HG03342 (cell line): ENCODE measurements around the gene PRELP.

Experiments
- ATAC-seq: cut with Tn5 transposase; IDR thresholded peaks from one replicate; pipeline ENCODE4 v1.9.1; 2021; ENCODE audit warnings: mild to moderate bottlenecking, moderate library complexity; ENCODE audit not compliant: unreplicated experiment

The PRELP gene

DNA sequence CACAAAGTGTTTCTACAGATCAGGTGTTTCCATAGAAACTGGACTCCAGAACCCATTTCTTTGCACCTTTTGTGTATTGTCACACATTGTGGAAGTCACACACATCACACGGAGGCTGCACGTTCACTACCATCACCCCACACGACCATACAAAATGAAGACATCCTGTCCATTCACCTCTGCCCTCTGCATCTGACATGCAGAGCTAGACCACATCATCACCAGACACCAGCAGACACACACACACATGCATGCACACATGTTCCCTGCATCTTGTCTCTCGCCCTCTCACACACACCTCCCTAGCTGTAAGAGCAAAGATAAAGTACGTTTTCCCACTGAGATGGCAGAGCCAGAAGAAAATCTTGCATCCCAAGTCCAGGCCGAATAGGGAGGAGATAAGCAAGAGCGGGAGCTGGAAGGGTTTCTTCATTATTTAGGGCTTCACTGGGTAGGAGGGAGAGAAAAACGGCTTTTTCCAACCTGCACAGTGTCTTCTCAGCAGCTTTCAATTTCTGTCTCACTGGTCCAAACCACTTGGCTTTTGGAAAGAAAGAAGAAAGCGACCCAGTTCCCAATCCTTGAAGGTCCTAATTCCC, 709 bp downstream of the PRELP start:
- ATAC-seq, result no peak

DNA sequence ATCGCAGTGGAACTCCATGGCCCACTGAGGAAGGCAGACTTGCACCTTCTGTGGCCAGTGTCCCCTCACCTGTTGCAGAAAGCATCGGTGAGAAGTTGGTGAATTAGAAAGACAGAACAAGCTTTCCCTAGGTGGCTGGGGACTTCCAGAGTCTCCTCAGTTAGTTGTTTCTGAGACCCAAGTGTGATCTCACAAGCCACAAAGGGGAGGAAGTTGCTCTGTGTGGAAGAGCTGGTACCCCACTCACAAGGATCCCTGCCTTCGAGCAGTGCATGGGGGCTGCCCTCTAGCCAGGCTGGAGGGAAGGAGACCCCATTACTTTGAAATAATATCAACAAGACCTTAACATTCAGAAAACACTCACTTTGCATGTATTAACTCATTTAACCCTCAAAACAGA, 2.1 kb downstream of the PRELP start:
- no peak for ATAC-seq

DNA sequence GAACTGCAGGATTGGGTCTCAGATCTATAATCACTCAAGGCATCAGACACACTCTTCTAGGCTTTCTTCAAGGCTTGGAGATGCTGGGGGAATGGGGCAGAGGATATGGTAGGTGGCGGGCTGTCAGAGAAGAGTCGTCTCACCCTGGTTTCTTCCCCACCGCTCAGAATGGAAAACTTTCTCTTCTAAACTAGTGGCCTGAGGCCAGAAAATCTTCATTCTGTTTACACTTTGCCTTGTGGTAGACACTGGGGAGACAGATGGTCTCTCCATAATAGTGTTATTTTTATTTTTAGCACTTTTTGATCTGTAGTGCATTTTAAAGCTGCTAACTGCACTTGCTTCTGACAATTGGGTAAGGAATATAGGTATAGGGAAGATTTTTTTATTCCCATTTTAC, 2.6 kb downstream of the PRELP start:
- no peak for ATAC-seq

DNA sequence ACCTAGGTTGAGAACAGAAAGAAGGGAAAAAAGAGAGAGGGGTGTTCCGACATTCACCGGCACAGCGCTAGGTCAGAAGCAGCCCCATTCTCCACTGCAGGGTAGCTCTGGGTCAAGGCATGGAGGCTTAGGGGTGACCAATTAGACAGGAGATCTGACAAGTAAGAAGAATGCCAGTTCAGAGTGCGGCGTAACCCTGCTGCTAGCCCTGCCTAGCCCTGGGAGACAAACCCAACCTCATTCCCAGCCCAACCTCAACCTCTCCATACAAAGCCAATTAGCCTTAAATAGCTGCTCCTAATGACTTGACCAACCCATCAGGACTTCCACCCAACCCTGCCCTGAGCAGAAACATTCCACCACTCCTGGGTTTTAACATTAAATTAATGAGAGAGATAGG, 3.4 kb downstream of the PRELP start:
- no peak for ATAC-seq

DNA sequence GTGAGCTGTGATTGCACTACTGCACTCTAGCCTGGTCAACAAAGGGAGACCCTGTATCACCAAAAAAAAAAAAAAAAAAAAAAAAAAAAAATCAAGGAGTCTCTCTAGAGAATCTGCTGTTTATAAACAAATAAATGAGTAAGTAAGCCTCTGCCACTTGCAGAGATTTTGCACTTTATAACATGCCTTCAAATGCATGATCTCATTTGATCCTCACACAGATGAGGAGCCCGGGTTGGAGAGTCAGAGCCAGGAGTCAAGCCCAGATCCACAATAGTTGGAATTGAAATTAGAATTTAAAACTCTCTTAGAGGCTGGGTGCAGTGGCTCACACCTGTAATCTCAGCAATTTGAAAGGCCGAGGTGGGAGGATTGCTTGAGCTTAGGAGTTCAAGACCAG, 4.0 kb downstream of the PRELP start:
- no peak for ATAC-seq

DNA sequence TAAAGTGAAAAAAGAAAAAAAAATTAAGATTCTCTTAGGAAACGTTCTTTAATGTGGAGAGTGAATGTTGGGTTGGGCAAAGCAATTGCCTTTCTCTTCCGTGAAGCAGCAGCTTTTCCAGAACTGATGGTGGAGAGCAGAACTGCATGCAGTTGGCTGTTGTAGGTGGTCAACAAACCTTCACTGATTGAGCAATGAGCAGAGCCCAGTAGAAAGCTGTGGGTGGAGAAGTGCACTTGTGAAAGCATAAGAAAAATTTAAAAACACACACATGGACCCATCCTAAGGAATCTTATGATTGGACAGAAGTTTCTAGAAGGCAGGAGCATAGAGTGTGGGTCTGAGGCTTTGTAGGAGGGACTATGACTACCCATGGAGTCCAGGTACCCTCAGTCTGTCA, 4.5 kb downstream of the PRELP start:
- no peak for ATAC-seq

DNA sequence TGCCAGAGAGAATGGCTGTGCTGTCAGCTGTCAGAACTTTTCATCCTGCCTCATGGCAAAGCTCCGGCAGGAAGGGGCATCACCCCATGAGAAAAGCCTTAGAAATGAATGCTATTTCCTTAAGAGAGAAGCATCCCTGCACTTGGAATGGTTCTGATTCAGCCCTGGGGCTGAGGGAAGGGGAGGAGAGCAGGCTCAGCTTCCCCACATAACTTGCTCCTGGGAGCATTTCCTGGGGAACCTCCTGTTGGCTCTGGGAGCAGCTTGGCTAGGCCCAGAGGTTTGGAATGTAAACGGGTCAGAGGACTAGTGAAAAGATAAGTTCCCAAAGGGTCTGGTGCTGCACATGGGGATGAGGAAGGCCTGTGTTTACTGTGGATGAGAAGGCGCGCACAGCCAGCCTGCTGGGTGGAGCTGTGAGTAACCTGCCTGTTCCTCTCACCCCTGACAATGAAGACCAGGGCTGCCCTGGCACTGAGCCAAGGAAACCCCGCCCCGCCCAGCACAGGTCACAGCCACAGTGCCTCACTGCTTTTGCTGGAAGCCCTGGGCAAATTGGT, 5.0 kb downstream of the PRELP start:
- ATAC-seq, result no peak

DNA sequence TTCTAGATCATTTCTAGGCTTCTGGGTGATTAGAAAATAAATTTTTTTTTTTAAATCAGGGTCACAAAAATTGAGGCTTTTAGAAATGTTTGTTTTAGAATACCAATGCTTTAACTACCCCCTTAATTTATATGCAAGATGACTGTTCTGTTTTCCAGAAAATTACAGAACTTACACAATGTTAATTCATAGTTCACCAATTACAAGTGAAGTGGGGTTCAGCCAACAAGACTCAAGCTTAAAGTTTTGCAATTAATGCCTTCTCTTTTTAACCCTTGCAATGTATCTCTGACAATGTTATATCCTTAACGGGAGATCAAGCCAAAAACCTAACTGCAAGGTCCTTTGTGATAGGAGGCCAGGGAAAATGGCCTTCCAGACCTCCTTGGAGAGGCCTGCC, 5.6 kb downstream of the PRELP start:
- ATAC-seq, result no peak

DNA sequence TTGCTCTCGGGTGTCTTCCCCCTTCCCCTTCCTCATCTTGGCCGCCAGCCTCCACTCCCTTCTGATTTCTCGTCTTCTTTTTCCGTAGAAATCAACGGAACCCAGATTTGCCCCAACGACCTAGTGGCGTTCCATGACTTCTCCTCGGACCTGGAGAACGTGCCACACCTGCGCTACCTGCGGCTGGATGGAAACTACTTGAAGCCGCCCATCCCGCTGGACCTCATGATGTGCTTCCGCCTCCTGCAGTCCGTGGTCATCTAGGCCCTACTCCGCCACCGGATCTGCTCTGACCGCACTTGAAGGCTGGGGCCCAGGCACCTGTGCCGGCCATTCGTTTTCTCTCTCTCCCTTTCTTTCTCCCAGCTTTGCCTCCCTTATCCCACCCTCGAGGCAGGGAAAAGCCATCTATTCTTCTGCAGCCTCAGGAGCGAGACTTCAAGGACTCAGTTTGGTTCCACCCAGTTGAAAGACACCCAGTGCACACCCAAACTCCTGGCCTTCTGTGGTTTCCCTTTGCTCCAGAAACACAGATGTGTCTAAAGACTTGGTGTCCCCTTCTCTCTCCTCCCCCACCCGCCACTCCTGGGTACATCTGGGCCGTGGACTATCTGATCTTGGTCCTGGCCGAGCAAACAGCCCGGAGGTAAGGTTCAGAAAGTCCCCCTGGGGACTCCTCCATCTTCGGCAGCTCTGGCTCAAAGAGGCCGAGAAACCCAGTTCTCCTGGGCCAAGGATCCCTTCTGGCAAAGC, 11.2 kb downstream of the PRELP start:
- ATAC-seq, result no peak

DNA sequence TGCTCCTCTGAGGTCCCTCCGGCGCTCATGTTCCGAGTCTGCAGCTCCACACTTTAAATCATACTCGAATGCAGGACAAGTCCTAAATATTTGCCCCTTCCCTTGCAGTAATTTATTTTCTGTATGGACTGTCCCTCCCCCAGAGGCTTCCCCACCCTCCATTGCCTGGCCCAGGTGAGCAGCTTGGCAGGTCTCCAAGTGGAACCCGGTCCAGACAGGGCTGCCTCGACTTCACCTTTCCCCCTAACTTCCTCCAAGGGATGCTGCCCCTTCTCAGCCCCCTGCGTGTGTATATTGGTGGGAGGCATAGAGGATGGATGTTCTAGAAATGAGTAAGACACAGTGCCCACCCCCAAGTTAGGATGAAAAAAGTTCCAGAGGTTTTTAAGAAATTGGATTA, 12.9 kb downstream of the PRELP start:
- no peak for ATAC-seq

DNA sequence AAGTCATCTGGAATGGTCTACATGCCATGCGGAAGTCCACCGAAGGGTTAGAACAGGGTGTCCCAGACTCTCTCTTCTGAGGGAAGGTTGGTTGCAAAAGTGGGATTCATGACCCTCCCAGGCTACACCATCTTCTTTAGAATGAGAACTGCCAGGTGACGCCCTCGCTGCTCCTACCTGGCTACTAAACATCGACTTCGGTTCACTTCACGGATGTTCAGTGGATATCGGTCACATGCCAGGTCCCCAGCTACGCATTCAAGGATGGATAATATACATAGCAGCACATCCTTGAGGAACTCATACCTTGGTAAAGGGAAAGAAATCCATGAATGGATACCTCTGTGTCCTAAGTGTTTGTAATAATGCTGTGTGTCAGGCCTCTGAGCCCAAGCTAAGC, 15.0 kb downstream of the PRELP start:
- ATAC-seq, result no peak

DNA sequence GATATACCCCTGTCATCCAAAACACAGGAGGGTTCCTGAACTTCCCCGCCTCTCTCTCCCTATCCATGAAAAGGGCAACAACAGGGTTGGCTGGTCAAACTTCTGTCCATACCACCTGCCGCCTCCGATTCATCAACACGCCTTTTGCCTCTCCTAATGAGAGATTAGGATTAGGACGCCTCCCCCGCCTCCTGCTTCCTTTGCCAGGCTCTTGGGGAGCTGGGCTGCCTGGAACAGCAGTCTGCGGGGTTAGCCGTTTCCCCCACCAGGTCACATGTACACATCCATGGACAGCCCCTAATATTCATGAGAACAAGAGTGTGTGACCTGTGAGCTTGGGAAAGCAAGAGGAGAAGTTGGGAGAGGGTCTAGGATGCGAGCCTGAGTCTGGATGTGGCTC, 16.1 kb downstream of the PRELP start:
- no peak for ATAC-seq

DNA sequence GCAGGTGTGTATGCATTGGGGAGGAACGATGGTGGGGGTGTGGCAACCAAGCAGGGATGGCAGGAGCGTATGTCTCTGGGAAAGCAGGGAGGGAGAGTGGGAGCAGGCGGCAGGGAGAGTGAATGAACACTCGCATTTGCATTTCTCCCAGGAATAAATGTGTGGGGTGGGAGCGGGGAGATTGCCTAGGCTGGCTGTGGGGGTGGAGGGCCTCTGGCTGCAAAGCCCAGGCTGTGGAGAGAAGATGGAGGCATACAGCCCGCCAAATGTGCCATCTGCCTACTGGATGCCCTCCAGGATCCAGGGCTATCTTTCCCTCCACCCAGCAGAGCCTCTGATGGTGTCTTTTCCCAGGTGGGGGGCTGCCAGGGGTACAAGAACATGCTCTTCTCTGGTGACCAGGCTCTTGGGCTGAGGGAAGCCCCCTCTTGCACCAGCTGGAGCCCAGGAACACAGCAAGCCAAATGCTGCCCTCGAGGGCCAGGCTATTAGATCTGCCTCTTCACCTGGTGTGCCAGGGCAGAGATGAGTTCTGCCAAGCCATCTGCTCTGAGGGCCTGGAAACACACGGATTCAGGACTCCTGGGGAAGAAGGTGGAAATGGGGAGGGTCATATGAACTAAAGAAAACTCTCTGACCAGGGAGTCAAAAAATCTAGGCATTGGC, 16.6 kb downstream of the PRELP start:
- no peak for ATAC-seq

DNA sequence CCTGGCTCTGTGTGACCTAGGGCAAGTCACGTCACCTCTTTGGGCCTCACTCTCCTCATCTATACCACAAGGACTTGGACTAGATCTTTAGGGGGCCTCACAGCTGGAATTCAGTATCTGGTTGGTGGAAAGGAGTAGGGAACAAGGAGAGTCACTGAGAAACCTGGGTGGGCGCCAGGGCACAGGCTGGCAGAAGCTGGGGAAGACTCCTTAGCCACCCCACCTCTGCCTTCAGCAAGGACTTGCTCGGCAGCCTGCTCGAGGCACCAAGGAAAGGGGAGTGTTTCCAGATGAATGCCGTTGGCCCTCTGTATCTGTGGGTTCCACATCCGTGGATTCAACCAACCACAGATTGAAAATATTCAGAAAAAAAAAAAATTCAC, 17.1 kb downstream of the PRELP start:
- no peak for ATAC-seq

DNA sequence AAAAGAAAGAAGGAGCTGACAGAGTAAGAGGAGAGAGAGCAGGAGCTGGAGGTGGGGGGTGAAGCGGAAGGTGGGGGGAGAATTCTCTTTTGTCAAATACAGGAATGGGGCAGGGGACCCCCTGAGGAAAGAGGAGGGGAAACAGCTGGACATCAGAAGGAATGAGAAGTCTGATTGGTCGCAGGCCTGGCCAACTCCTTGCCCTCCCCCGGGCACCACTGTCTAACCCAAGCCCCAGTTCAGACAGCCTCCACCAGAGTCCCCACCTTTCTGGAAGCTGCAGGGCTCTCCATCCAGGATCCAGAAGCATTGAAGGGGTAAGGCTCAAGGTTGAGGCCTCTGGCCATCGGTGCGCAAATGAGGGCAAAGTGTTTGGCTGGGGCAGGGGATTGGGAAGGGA, 18.3 kb downstream of the PRELP start, which contains the start of gene OPTC:
OPTC (plus strand) TSS at position 253 of the 400 bp plus-strand sequence. CDS start 1,853 bp downstream, outside the sequence.
- no peak for ATAC-seq

DNA sequence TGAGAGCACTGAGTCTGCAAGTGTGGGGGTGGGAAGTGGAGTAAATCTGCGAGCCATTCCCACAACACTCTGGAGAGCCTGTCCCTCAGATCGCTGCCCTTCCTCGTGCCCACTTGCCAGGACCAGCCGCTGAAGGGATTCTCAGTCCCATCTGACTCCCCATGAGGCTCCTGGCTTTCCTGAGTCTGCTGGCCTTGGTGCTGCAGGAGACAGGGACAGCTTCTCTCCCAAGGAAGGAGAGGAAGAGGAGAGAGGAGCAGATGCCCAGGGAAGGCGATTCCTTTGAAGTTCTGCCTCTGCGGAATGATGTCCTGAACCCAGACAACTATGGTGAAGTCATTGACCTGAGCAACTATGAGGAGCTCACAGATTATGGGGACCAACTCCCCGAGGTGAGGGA, 20.2 kb downstream of the PRELP start:
- no peak for ATAC-seq

DNA sequence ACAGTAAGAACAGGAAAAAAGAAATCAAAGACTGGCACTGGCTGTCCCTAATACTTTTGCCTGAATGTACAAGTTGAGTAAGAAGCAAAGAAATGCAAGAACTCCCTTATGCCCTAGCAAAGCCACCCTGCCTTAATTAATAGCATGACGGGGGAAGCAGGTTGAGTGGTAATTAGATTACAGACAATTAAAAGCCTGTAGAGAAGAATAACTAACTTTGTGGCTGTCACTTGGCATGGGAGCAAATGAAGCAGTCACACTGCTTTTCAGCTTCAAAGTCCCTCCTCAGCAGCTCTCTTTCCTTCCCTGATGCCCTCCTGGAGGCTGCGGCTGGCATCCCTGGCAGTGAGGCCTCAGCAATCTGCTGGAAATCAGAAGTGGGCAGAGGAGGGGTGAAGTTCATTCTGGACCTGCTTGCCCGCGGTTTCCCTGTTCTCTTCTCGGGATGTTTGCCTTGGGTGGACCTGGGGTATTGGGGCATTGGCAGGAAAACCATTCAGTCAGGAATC, 21.7 kb downstream of the PRELP start:
- ATAC-seq, result no peak

DNA sequence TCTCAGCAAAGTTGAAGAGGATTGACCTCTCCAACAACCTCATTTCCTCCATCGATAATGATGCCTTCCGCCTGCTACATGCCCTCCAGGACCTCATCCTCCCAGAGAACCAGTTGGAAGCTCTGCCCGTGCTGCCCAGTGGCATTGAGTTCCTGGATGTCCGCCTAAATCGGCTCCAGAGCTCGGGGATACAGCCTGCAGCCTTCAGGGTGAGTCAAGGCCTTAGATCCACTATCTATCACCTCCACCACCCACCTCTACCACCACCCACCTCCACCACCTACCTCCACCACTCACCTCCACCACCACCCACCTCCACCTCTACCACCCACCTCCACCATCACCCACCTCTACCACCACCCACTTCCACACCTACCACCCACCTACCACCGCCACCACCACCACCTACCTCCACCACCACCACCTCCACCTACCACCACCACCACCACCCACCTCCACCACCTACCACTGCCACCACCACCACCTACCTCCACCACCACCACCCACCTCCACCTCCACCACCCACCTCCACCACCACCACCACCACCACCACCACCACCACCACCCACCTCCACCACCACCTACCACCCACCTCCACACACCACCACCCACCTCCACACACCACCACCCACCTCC, 24.2 kb downstream of the PRELP start:
- no peak for ATAC-seq

DNA sequence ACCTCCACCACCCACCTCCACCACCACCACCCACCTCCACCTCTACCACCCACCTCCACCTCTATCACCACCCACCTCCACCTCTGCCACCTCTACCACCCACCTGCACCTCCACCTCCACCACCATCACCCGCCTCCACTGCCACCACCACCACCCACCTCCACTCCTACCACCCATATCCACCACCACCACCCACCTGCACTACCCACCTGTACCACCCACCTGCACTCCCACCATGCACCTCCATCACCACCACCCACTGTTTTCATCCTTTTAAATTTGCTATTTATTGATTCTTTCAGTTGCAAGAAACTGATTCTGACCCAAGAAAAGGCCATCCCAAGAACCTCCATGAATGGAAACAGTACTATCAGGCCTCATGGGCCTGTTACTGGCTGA, 24.7 kb downstream of the PRELP start:
- no peak for ATAC-seq

DNA sequence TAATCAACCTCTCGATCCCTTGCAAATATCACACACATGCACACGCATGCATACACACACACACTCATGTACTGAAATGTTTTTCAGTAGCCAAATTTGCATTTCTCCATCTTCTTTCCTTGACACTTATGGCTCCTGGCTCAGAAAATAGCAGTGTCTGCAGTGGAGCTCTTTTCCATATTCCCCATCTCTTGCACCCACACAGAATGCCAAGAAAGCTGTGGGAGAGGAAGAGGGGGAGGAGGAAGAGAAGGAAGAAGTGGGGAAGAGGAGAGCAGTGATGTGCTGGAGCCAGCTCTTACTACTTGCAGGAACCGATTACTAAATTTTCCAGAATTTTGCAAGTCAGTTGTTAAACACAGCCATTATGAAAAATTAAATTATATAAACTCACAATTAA, 28.2 kb downstream of the PRELP start:
- ATAC-seq, result no peak
